H1 (cell line): Measurements from ENCODE around the gene ADAM22. TPM values are rescaled to one million over a fixed set of nuclear protein-coding genes. Genes with fewer than 3 reads are reported as not detected.
"Not testable (repeated sequence)": the region's sequence is repeated elsewhere in the genome, so short reads cannot be mapped to it uniquely, and the experiment has no call there.

Experiments
- CTCF ChIA-PET: fragments of 300-600 bp; sonication (Branson Sonifier 250); formaldehyde crosslinking; loops from one replicate; lab custom pipeline; 2021; ENCODE audit not compliant: partially characterized antibody; lab: Charles Lee
- POLR2A ChIA-PET: fragments of 300-600 bp; sonication (Branson Sonifier 250); formaldehyde crosslinking; loops from one replicate; lab custom pipeline; 2021; ENCODE audit warnings: inconsistent platforms; ENCODE audit not compliant: partially characterized antibody; lab: Charles Lee
- DNase-seq, 2 experiments: peaks; one replicate each; pipeline versions ENCODE4 v3.0.0 to v3.0.0-alpha.2; 2010 to 2022; ENCODE audit warnings: low spot score in 2 of 2, low read depth in 1 of 2, mixed read lengths in 1 of 2
- FAIRE-seq: peaks from 2 replicates; lab custom pipeline; 2011; peaks lifted over from hg19 to GRCh38; lab: Jason Lieb, UNC
- H2AFZ ChIP-seq: 2 replicates; pipeline ENCODE4 v1.8.1; 2012; ENCODE audit warnings: low read length, inconsistent platforms
- H2AK5ac ChIP-seq: 2 replicates; pipeline ENCODE4 v1.6.1; 2013; ENCODE audit warnings: low read depth, low read length
- H2BK120ac ChIP-seq: replicated peaks from 2 replicates; pipeline ENCODE3; 2013; ENCODE audit warnings: low read depth, low read length, inconsistent platforms
- H2BK12ac ChIP-seq: 2 replicates; pipeline ENCODE4 v1.6.1; 2013; ENCODE audit warnings: low read depth, low read length
- H2BK15ac ChIP-seq: 2 replicates; pipeline ENCODE4 v1.6.1; 2013; ENCODE audit warnings: low read length
- H2BK20ac ChIP-seq: 2 replicates; pipeline ENCODE4 v1.6.1; 2013; ENCODE audit warnings: low read length
- H2BK5ac ChIP-seq: 2 replicates; pipeline ENCODE4 v1.6.1; 2013; ENCODE audit warnings: low read depth, low read length
- H3K14ac ChIP-seq: 2 replicates; pipeline ENCODE4 v1.6.1; 2013; ENCODE audit warnings: inconsistent platforms; ENCODE audit not compliant: insufficient read length
- H3K18ac ChIP-seq: 2 replicates; pipeline ENCODE4 v1.6.1; 2013; ENCODE audit warnings: low read length; ENCODE audit errors: extremely low read depth
- H3K23ac ChIP-seq: 2 replicates; pipeline ENCODE4 v1.6.1; 2013; ENCODE audit warnings: inconsistent platforms; ENCODE audit not compliant: insufficient read length
- H3K23me2 ChIP-seq: 2 replicates; pipeline ENCODE4 v1.6.1; 2013; ENCODE audit warnings: low read depth, low read length
- H3K27ac ChIP-seq: 2 replicates; pipeline ENCODE4 v1.6.1; 2011; ENCODE audit warnings: low read depth, low read length, inconsistent platforms
- H3K27me3 ChIP-seq, 4 experiments: replicated peaks in 1 of 4; 1 replicate in 1 of 4; 2 replicates in 3 of 4; pipeline versions ENCODE4 v1.6.1 to v1.8.1; 2011 to 2013; ENCODE audit warnings: low read length in 3 of 4, mild to moderate bottlenecking in 3 of 4, inconsistent platforms in 2 of 4, mixed read lengths in 2 of 4, moderate library complexity in 1 of 4; ENCODE audit not compliant: control insufficient read depth in 3 of 4, insufficient read depth in 3 of 4; ENCODE audit errors: extremely low read depth in 1 of 4
- H3K36me3 ChIP-seq, 4 experiments: 2 replicates each; pipeline versions ENCODE4 v1.6.1 to v1.8.1; 2011 to 2013; ENCODE audit warnings: mild to moderate bottlenecking in 4 of 4, low read length in 3 of 4, moderate library complexity in 2 of 4, control low read depth in 1 of 4, inconsistent platforms in 1 of 4; ENCODE audit not compliant: insufficient read depth in 4 of 4, control insufficient read depth in 2 of 4
- H3K4ac ChIP-seq: replicated peaks from 2 replicates; pipeline ENCODE3; 2013; ENCODE audit warnings: low read length, low read depth, mixed read lengths, inconsistent platforms; ENCODE audit not compliant: insufficient read length
- H3K4me1 ChIP-seq, 4 experiments: replicated peaks in 1 of 4; 1 replicate in 1 of 4; 2 replicates in 3 of 4; pipeline versions ENCODE4 v1.6.1 to v1.8.1; 2011 to 2013; ENCODE audit warnings: low read length in 3 of 4, inconsistent platforms in 2 of 4, mixed read lengths in 1 of 4; ENCODE audit not compliant: insufficient read depth in 4 of 4, control insufficient read depth in 3 of 4
- H3K4me2 ChIP-seq, 2 experiments: 2 replicates each; pipeline versions ENCODE4 v1.6.1 to v1.8.1; 2011 to 2013; ENCODE audit warnings: low read depth in 2 of 2, low read length in 2 of 2, control low read depth in 1 of 2, inconsistent platforms in 1 of 2, mild to moderate bottlenecking in 1 of 2; ENCODE audit not compliant: insufficient read depth in 1 of 2
- H3K4me3 ChIP-seq, 4 experiments: fragments of 200-600, 300-600 bp in 1 of 4; sonication (generic), shearing (Covaris generic), sonication (Bioruptor Twin) in 1 of 4; 2 replicates each; pipeline versions ENCODE4 v1.5.1 to v1.8.1; 2011 to 2016; ENCODE audit warnings: low read length in 4 of 4, low read depth in 3 of 4, control low read depth in 2 of 4, inconsistent platforms in 2 of 4, mild to moderate bottlenecking in 2 of 4, mixed read lengths in 1 of 4, moderate library complexity in 1 of 4; ENCODE audit not compliant: insufficient read depth in 2 of 4; ENCODE audit errors: extremely low read depth in 1 of 4
- H3K56ac ChIP-seq: replicated peaks from 2 replicates; pipeline ENCODE3; 2013; ENCODE audit warnings: low read depth, mild to moderate bottlenecking, mixed read lengths, low read length, inconsistent platforms; ENCODE audit not compliant: insufficient read length
- H3K79me1 ChIP-seq: 2 replicates; pipeline ENCODE4 v1.6.1; 2013; ENCODE audit warnings: low read depth, low read length, control low read depth
- H3K79me2 ChIP-seq, 2 experiments: 2 replicates each; pipeline versions ENCODE4 v1.6.1 to v1.8.1; 2012 to 2013; ENCODE audit warnings: low read length in 2 of 2, mild to moderate bottlenecking in 2 of 2, inconsistent platforms in 1 of 2; ENCODE audit not compliant: insufficient read depth in 2 of 2, control insufficient read depth in 1 of 2
- H3K9ac ChIP-seq, 4 experiments: replicated peaks in 1 of 4; 1 replicate in 1 of 4; 2 replicates in 3 of 4; pipeline versions ENCODE4 v1.6.1 to v1.8.1; 2011 to 2013; ENCODE audit warnings: low read depth in 3 of 4, low read length in 3 of 4, control low read depth in 2 of 4, mild to moderate bottlenecking in 2 of 4, moderate library complexity in 2 of 4, inconsistent platforms in 1 of 4; ENCODE audit errors: extremely low read depth in 1 of 4
- H3K9me3 ChIP-seq, 2 experiments: 2 replicates each; pipeline versions ENCODE4 v1.6.1 to v1.8.1; 2012 to 2013; ENCODE audit warnings: mild to moderate bottlenecking in 2 of 2, moderate library complexity in 2 of 2, control low read depth in 1 of 2, inconsistent platforms in 1 of 2, low read depth in 1 of 2, low read length in 1 of 2, mixed read lengths in 1 of 2; ENCODE audit not compliant: insufficient read depth in 2 of 2
- H4K20me1 ChIP-seq, 2 experiments: replicated peaks in 1 of 2; 2 replicates each; pipeline versions ENCODE3 to v1.8.1; 2011 to 2013; ENCODE audit warnings: inconsistent platforms in 2 of 2, low read length in 2 of 2, mild to moderate bottlenecking in 1 of 2; ENCODE audit not compliant: insufficient read depth in 2 of 2, control insufficient read depth in 1 of 2
- H4K5ac ChIP-seq: 2 replicates; pipeline ENCODE4 v1.6.1; 2013; ENCODE audit warnings: low read length, low read depth, mixed read lengths, inconsistent platforms; ENCODE audit not compliant: insufficient read length
- H4K8ac ChIP-seq: 2 replicates; pipeline ENCODE4 v1.8.0; 2013; ENCODE audit warnings: mild to moderate bottlenecking, moderate library complexity, low read length, inconsistent platforms; ENCODE audit not compliant: insufficient read depth; ENCODE audit errors: extremely low read depth
- H4K91ac ChIP-seq: replicated peaks from 2 replicates; pipeline ENCODE3; 2013; ENCODE audit warnings: low read length, mixed read lengths, inconsistent platforms; ENCODE audit not compliant: insufficient read length
- POLR2A ChIP-seq, 2 experiments: IDR thresholded peaks; 1 replicate in 1 of 2; 2 replicates in 1 of 2; pipeline ENCODE4 v1.6.1; 2011; ENCODE audit warnings: low read depth in 2 of 2, low read length in 2 of 2, mild to moderate bottlenecking in 2 of 2; ENCODE audit errors: control extremely low read depth in 1 of 2
- RAD21 ChIP-seq, 2 experiments: IDR thresholded peaks in 1 of 2; conservative IDR thresholded peaks in 1 of 2; 2 replicates each; pipeline ENCODE4 v1.6.1; 2011; ENCODE audit warnings: low read depth in 2 of 2, low read length in 2 of 2, improper control_type of control experiment in 1 of 2, inconsistent platforms in 1 of 2, mild to moderate bottlenecking in 1 of 2, moderate library complexity in 1 of 2
- WGBS, 2 experiments: shearing (Covaris generic) in 1 of 2; methylation state at CpG; one replicate each; pipeline versions ENCODE4 v1.1.6 to v1.1.7; 2013 to 2015; ENCODE audit warnings: low lambda C conversion rate in 2 of 2, mixed read lengths in 2 of 2, inconsistent platforms in 1 of 2, low coverage in 1 of 2, missing lambda C conversion rate in 1 of 2; ENCODE audit not compliant: insufficient replicate concordance in 2 of 2, insufficient coverage in 1 of 2, insufficient read length in 1 of 2; ENCODE audit errors: extremely low coverage in 1 of 2, missing lambda C conversion rate in 1 of 2; 5-methylcytosine and 5-hydroxymethylcytosine counted together
- polyA plus RNA-seq, 7 experiments: library from polyadenylated mRNA; depleted of rRNA in 3 of 7; stranded (reverse) in 5 of 7; unstranded in 2 of 7; fragments of >200 nt in 5 of 7; fragments of 200-250 nt in 2 of 7; gene quantifications; 1 replicate in 5 of 7; 2 replicates in 1 of 7; 4 replicates in 1 of 7; pipeline versions ENCODE4 v1.2.1 to v1.2.3, GENCODE V29; 2011 to 2013; ENCODE audit warnings: missing spikeins in 2 of 7, mixed read lengths in 2 of 7
- total RNA-seq: library from RNA; stranded (reverse); fragmentation: NEBNext Ultra II Directional; extraction: Animal tissue kit (Norgen Biotek cat#: 25700); gene quantifications from 2 replicates; pipeline ENCODE4 v1.2.1, GENCODE V29; 2021
- TF ChIP-seq, protein P1 (sequence below), 3 experiments: IDR thresholded peaks; 1 replicate in 2 of 3; 2 replicates in 1 of 3; pipeline versions ENCODE4 v1.5.1 to v1.6.1; 2011; ENCODE audit warnings: low read length in 3 of 3, mild to moderate bottlenecking in 3 of 3, inconsistent platforms in 2 of 3, low read depth in 1 of 3, moderate library complexity in 1 of 3; ENCODE audit not compliant: insufficient read depth in 1 of 3; ENCODE audit errors: control extremely low read depth in 1 of 3

The ADAM22 gene
- total and polyA plus RNA-seq, 2 of the 8 experiments (the other 6 are each of a cell fraction or from before 2014, with no cell fraction given) = 4.6 to 21.4 TPM

DNA sequence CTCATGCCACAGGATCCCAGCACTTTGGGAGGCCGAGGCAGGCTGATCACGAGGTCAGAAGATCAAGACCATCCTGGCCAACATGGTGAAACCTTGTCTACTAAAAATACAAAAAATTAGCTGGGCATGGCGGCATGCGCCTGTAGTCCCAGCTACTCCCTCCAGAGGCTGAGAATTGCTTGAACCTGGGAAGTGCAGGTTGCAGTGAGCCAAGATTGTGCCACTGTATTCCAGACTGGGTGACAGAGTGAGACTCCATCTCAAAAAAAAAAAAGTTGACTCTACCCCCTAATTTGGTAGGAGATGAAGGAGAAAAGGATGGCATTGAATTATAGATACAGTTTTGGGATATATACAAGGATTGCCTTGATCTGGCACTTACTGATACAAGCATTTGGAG, 25.2 kb upstream of the ADAM22 start:
- not testable (repeated sequence) for H4K5ac ChIP-seq, H4K8ac ChIP-seq, H3K23ac ChIP-seq, H3K14ac ChIP-seq, H3K4me3 ChIP-seq, H3K4me2 ChIP-seq, H2BK12ac ChIP-seq, DNase-seq, H2AFZ ChIP-seq, H2BK120ac ChIP-seq, H3K4ac ChIP-seq, H3K9ac ChIP-seq, H2AK5ac ChIP-seq, H3K27ac ChIP-seq, H4K91ac ChIP-seq, H3K23me2 ChIP-seq, H2BK15ac ChIP-seq, H3K9me3 ChIP-seq, FAIRE-seq, H3K18ac ChIP-seq, H2BK5ac ChIP-seq, H3K79me1 ChIP-seq, H3K4me1 ChIP-seq, H3K27me3 ChIP-seq, H3K79me2 ChIP-seq, H4K20me1 ChIP-seq, H3K56ac ChIP-seq, H2BK20ac ChIP-seq
- 95% methylated on average over 4 of the region's 4 CpGs; no CpG with 5 or more reads in 1 of the 2 experiments for WGBS, 2 experiments
- POLR2A ChIA-PET = interaction anchor here (0.8 kb wide), 1 partner anchor 188 kb away, joined by 3 read pairs; no protein-coding TSS in a partner anchor
- TF ChIP-seq POLR2A (IDR thresholded peaks at IDR 0.05; ENCODE audit: control extremely low read depth in 1 of 2, low read depth in 2 of 2, low read length in 2 of 2) (peak in 1 of 2 experiments; percentile 7; a peak in 2 of 3 replicates), RAD21 (IDR thresholded peaks at IDR 0.05 in 1 of 2, conservative IDR thresholded peaks at IDR 0.05 in 1 of 2; ENCODE audit: low read depth in 2 of 2, low read length in 2 of 2) (peak in 1 of 2 experiments; percentile 10; a peak in 1 of 4 replicates)
- TF ChIP-seq, protein P1, sequence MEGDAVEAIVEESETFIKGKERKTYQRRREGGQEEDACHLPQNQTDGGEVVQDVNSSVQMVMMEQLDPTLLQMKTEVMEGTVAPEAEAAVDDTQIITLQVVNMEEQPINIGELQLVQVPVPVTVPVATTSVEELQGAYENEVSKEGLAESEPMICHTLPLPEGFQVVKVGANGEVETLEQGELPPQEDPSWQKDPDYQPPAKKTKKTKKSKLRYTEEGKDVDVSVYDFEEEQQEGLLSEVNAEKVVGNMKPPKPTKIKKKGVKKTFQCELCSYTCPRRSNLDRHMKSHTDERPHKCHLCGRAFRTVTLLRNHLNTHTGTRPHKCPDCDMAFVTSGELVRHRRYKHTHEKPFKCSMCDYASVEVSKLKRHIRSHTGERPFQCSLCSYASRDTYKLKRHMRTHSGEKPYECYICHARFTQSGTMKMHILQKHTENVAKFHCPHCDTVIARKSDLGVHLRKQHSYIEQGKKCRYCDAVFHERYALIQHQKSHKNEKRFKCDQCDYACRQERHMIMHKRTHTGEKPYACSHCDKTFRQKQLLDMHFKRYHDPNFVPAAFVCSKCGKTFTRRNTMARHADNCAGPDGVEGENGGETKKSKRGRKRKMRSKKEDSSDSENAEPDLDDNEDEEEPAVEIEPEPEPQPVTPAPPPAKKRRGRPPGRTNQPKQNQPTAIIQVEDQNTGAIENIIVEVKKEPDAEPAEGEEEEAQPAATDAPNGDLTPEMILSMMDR (IDR thresholded peaks at IDR 0.05; ENCODE audit: control extremely low read depth in 1 of 3, insufficient read depth in 1 of 3, low read depth in 1 of 3, low read length in 3 of 3) = peak in 2 of 3 experiments; percentile 5 to 12; a peak in 2 of 4 replicates
- peaks cover 0 to 40% (median 13%) of the 10 kb centered on the region in 4 experiments; a peak in 4 of 8 replicates for H3K36me3 ChIP-seq
- CTCF ChIA-PET = interaction anchor here (2.2 kb wide), 1 partner anchor 18 kb away, joined by 10 read pairs; no protein-coding TSS in a partner anchor
